ENCODE data around the gene IGLL5.
"Not testable (repeated sequence)": the region's sequence is repeated elsewhere in the genome, so short reads cannot be mapped to it uniquely, and the experiment has no call there.

IGLL5 gene

DNA sequence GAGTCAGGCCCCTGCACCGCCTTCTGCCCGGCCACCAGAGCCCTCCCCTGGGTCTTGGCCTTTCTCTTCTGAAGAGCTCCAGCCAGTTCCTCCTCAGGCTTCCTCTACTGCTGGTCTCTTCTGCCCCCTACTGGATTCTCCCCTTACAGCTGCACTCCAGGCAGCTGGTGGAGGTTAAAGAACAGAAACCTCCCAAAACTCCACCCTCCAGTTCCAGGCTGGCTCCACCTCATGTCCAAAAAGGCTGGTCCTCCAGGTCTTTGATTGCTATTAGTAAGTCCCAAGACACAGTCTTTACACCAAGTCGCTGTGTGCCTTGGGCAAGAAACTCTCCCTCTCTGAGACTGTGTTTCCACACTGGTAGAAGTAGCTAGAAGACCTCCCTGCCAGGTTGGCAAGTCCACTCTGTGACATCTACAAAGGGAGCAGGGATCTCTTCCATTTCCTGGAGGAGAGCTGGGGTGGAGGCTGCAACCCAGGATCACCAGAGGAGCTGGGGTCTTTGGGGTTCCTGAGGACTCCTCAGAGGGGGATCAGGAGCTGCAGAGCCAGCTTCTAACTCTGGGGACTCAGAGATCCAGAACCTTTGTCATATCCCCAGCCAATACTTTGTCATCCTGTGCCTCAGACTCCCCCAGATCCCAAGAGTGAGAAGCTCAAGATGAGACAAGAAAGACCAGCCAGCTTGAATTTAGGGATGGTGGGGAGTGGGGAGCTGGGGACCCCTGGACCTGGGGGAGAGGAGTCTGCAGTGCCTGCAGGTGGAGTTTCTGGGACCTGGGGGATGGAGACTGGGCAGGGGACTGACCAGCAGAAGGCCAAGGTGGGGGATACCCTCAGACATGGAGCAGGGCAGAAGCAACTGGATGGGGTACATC, 3.4 kb upstream of the IGLL5 start:
- DNase-seq (ENCODE audit: low read depth in 2 of 2) = peak in 1 of 2 experiments; percentile 1

DNA sequence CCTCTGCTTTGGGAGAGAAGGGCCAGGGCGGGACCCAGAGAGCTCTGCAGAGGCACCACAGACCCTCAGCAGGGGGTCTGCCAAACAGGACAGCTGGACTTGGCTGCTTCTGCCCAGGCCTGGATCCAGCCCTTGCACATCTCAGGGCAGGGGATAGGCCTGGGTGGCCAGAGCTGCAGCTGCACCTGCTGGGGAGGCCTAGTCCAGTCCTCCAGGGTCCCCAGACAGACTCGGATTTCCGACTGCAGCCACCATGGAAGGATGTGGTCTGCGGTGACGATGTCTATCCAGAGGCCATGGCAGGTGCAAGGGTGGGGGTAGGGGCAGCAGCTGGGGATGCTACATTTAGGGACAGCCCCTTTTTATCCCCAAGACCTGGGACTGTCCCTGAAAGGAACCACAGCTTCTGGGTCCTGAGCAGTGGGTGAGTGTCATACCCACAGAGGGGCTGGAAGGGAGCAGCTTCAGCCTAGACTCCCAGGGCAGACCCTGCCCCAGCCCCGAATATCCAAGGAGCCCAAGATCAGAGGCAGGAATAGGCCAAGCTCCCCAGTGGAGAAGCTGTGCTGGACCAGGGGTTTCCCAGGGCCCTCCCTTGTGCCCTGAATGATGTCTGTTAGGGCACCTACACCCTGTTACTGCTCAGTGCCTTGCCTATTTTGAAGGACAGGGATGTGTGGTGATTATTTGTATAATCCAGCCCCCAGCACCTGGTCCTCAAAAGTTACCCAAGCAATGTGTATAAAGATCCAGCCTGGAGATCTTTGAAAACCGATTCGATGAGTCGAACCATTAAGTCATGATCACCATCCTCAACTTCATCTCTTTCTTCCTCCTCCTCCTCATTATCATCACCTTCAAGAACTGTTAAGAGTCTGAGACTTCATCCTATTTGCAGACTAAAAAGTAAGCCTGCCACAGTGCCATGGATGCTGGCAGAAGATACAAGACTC, 2.5 kb upstream of the IGLL5 start:
- no peak for DNase-seq (ENCODE audit: low read depth in 2 of 2)

DNA sequence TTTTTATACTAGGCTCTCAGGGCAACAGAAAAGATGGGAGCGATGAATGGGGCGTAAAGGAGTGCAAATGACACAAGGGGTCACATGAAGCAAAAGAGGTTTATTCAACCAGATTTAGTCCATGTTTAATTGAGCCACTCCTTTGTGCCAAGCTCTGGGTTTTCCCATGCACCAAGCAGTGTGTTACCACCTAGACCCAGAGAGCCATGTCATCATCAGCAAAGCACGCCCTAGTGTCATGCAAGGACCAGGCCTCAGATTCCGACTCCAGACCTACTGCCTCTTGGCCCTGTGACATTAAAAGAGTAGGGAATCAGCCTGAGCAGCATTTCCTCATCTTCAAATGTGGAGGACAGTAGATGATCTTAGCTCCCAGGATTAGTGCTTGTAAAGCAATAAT, 1.1 kb upstream of the IGLL5 start:
- no peak for DNase-seq (ENCODE audit: low read depth in 2 of 2)

DNA sequence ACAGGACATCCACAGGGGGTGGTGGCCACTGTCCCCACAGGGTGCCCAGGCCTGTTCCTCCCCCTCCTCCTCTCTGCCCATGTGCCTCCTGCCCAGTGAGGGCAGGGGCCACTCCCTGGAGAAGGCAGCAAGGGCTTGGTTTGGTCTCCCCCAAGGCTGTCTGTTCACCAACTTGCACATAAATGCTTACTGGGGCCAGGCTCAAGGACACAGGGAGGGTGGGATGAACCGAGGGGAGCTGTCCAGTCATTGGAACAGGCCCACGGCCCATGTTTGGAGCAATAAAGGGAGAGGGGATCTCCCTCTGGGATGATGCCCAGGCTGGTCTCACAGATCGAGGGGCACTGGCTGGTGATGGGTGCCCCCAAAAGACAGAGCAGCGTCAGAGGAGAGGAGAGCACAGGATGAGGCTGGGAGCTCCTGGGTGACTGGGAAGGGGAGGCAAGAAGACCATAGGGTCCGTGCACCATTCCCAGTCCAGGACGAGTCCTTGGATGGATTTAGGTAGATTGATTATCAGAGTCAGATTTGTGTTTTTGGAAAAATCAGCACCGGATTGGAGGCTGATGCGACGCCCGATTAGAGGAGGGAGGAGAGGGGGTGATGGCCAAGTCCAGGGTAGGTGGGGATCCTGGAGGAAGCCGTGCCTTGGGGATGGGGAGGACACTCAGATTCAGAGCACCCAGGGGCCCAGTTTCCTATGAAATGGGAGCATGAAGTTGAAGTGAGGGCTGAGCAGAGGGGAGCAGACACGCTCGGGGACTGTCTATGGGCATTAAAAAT, 1.1 kb downstream of the IGLL5 start:
- DNase-seq (ENCODE audit: low read depth in 2 of 2) = no peak

DNA sequence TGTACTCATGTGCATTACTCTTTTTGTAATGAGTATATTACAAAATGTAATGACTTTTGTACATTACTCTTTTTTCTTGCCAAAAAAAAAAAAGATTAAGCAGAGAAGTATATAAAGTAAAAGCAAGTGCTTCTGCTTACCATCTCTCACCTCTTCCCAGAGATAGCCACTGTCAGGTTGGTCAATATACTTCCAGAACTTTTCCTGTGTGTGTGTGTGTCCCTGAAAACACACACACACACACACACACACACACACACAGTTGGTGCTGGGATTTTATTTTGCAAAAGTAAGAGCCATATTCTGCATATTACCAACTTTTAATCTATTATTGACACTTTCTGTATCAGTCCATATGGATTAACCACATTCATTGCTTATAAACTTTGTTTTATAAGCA, 2.5 kb downstream of the IGLL5 start:
- no peak for DNase-seq (ENCODE audit: low read depth in 2 of 2)

DNA sequence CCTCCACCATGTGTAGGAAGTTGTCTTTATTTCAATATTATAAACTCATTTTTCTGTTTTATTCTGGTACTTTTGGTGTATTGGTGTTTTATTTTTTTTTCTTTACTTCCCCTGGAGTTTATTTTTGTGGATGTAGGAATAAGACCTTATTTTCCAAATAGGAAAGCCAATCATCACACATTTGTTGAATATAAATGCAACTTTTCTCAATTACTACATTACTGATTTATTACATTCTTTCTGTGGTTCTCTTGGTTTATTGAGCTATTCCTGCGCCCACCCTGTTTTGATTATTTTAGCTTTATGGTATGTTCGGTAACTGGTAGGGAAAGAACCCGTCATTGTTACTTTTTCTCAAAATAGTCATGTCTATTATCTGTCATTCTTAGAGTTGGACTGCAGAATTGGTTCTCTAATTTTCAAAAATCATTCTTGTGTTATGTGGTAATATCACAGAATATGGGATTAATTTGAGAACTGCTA, 3.6 kb downstream of the IGLL5 start:
- DNase-seq (ENCODE audit: low read depth in 2 of 2) = no peak

DNA sequence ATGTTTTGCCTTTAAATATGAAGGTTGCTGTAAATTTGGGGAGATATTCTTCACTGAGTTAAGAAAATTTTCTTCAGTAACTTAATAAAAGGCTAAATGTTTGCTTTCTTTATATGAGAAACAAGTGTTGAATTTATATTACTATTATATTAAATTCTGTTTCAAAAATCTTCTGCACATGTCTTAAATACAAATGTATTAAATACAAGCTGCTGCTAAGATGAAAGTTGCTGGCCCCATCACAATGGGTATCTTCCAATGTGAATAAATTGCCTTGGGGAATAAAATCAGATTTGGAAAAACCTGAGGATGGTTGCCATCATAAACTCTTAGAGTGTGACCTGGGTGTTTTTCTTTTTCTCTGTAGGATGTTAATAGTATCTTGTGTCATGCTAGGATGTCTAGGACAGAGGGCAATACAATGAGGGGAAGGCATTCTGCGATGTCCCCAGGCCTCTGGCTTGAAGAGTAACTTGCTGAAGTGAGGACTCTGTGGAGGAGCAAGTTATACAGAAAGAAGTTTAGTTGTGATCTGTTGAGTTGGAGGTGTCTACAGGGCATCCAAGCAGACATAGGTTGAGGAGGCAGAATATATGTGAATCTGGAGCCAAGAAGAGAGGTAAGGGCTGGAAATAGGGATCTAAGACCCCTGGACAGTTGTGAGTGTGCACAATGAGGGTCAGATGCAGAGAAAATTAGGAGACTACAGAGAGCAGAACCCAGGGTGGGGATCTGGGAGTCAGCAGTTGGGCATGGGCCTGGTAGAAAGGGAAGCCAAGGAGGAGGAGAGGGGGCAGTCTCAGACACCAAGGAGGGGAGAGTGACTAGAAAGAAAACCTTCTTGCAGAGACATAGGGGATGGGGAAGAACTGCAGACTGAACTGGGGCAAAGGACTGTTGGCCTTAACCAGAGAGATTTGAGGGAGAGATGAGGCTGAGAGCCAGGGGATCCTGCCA, 4.8 kb downstream of the IGLL5 start:
- no peak for DNase-seq (ENCODE audit: low read depth in 2 of 2)

DNA sequence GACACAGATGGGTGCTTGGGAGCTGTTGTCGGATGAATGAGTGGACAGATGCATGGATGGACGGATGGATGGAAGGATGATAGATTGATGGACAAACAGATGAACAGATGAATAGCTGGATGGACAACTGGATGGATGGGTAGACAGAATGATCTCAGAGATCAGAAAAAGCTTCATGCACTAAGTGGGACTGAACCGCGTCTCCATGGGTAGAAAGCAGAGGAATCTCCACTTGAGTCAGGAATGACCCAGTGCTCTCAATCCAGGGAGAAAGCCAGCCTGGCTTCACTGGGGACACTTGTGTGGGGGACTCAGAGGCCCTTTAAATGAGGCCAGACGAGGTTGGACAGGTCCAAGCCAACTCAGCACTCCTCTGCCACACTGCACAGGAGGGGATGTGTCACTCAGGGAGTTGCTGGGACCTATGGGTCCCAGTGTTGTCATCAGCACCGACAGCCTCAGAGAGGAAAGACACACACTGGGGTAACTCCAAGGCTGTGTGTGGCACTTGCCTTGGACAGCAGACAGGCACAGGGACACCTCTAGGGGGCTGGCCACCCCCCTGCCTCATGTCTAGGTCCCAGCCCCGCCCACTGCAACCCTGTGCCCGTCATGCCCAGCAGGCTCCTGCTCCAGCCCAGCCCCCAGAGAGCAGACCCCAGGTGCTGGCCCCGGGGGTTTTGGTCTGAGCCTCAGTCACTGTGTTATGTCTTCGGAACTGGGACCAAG, 5.6 kb downstream of the IGLL5 start:
- DNase-seq (ENCODE audit: low read depth in 2 of 2) = no peak

DNA sequence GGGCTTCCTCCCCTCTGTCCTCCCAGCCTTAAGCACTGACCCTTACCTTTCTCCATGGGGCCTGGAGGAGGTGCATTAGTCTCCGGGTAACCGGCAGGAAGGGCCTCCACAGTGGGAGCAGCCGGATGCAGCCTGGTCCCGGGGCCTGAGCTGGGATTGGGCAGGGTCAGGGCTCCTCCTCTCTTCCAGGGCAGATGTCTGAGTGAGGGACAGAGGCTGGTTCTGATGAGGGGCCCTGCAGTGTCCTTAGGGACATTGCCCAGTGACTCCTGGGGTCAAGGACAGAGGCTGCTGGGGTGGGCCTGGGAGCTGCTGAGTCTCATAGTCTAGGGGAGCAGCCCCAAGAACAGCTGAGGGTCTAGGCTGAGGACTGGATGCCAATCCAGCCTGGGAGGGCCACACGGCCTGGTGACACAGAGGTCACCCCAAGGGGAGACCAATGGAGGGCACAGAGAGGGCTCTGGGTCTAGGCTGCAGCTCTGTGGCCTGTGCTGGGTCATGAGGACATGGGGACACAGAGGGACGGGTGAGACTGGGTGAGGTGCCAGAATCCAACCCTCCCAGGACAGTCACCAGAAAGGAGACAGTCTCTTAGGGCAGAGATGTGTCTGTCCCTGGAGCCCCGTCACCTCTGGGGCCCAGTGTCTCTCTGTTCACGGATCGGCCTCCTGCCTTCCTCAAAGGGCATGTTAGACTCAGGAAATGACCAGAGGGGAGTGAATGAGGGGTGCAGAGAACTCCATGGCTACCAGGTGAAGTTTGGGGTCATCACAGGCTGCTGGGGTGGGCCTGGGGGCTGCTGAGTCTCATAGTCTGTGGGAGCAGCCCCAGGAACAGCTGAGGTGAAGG, 6.5 kb downstream of the IGLL5 start:
- DNase-seq (ENCODE audit: low read depth in 2 of 2) = no peak

DNA sequence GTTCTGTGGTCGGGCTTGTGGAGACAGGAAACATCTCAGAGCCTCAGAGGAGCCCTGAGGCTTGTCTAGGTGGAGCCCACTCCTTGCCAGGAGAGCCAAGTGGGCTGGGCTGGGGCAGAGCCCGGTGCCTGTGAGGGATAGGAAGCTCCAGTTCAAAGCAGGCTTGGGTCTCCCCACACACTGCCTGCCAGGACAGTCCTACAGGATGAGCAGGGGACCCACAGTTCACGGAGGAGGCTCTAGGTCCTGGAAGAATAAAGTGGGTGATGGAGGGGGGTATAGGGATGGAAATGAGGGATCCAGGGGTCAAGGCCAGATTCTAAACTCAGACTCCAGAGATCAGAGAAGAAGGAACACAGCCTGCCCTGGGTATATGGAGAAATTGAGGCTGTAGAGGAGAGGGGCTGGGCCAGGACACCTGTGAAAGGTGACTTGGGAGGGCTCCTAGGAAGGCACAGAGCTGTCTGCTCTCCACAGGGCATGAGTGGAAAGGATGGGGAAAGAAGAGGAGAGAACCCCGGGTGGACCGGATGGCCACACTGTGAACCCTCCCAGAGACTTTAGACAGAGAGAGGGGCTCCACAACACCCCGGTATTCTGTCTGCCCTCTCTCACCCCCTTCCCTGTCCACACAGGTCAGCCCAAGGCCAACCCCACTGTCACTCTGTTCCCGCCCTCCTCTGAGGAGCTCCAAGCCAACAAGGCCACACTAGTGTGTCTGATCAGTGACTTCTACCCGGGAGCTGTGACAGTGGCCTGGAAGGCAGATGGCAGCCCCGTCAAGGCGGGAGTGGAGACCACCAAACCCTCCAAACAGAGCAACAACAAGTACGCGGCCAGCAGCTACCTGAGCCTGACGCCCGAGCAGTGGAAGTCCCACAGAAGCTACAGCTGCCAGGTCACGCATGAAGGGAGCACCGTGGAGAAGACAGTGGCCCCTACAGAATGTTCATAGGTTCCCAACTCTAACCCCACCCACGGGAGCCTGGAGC, 7.4 kb downstream of the IGLL5 start:
- no peak for DNase-seq (ENCODE audit: low read depth in 2 of 2)

DNA sequence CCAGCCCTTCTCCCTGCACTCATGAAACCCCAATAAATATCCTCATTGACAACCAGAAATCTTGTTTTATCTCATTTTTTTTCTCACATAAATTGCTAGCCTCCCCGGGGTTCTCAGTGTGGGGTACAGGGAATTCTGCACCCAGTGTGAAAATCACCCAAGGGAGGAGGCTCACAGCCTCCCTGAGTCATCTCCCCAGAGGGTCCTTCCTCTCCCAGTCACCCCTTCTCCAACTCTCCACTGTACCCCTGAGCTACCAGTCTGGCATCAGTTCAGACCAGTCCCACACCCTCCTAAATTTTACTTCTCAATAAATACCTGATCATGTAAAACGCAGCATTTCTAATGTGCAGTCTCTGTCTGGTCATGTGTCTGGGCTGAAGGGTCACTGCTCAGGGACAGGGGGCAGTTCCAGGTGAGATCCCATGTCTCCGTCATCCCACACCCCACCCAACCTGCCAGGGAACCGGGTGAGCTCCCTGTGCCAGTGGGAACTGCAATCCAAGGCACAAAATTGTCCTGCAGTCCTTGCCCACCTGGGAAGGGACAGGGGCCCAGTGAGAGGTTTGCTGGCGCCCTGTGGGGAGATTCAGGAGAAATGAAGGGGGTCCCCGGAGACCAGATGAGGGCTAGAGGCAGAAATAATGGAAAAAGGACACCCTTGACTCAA, 8.3 kb downstream of the IGLL5 start:
- DNase-seq (ENCODE audit: low read depth in 2 of 2) = no peak

DNA sequence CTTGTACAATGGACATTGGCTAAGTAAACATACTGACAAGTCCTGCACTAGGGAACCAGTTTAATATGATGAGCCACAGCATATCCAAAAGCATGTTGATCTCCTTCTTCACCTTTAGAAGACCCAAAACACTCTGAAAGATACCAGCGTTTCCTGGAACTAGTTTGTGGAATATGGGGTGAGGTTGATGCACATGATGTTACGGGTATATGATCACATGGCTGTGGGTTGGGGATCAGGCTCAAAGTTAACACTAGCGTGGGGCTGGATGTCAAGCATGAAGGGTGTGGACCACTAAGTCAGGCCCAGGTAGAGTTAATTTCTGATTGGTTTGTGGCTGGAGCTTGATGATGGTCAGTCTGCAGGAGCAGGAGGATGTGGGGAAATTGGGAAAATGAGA, 9.0 kb downstream of the IGLL5 start:
- no peak for DNase-seq (ENCODE audit: low read depth in 2 of 2)

DNA sequence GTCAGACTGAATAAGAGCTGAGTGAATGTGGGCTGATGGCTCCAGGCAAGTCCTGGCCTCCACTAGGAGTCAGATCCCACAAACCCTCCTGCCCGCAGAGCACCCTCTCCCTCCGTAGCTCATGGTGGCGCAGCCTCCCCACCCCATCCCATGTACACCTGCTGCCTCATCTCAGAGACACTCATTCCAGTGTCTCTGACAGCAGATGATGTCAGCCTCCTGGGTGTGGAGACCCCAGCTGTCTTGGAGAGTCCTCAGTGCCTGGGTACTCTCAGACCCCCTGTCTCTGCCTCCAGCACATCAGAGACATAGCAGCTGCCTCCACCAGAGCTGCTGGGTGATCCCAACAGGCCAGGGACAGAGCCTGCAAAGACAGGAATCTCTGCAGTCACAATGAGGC, 9.5 kb downstream of the IGLL5 start:
- no peak for DNase-seq (ENCODE audit: low read depth in 2 of 2)

DNA sequence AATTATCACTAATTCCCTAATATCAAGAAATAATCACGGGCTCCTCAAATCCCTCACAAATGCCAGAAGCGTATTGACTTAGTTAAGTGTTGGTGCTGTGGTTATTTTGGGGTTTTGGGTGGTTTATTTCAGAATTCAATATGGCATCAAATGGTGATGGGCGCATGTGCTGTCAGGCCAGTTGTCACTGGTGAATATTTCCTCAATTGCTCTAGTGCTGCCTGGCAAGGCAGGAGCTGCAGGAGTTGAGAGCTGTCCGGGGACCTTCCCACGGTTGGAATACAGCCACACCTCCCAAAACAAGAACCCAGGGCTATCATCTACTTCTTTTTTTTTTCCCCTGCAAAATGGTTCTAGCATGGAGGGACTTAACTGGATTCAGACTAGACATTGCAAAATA, 10.3 kb downstream of the IGLL5 start:
- no peak for DNase-seq (ENCODE audit: low read depth in 2 of 2)

DNA sequence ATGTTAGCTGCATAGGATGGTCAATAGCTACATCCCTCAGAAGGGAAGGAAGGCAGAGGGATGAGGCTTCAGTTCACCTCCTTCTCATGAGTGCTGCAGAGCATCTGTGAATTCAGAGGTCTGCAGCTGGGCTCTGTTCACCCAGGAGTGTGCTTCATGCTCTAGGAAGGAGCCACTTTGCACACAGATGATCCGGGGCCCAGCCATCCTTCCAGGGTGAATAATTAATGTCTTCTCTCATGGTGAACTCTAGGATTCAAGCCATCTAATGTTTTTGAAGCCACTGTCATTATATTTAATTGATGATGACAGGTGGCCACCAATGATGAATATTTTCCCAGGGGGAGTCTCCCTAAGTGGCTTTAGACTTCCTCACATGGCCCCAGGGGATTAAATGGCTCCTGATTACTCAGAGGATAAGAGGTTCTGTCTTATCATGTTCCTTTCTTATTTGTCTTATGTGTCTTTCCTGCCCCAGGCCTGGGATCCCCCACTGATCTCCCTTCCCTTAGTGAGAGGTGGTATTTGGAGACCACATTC, 10.9 kb downstream of the IGLL5 start:
- DNase-seq (ENCODE audit: low read depth in 2 of 2) = not testable (repeated sequence)

DNA sequence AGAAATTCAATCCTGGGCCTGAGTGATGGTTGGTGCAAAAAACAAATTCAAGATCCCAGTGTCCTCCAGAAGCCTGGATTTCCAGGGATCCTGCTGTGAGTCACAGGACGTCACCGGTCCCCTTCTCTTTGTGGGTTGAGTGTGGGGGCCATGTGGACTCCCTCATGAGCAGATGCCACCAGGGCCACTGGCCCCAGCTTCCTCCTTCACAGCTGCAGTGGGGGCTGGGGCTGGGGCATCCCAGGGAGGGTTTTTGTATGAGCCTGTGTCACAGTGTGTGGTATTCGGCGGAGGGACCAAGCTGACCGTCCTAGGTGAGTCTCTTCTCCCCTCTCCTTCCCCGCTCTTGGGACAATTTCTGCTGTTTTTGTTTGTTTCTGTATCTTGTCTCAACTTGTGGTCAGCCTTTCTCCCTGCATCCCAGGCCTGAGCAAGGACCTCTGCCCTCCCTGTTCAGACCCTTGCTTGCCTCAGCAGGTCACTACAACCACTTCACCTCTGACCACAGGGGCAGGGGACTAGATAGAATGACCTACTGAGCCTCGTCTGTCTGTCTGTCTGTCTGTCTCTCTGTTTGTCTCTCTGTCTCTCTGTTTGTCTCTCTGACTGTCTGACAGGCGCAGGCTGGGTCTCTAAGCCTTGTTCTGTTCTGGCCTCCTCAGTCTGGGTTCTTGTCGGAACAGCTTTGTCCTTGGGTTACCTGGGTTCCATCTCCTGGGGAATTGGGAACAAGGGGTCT, 11.9 kb downstream of the IGLL5 start:
- DNase-seq (ENCODE audit: low read depth in 2 of 2) = not testable (repeated sequence)

Measured in fibroblast of skin of left quadriceps (primary cell).